Cardiac muscle cell (in vitro differentiated cells and primary cell): Measurements from ENCODE around the gene SCN5A. TPM values are rescaled to one million over a fixed set of nuclear protein-coding genes. Genes with fewer than 3 reads are reported as not detected.

Source experiments
- DNase-seq, 2 donors: peaks; one replicate each; pipeline versions ENCODE4 v3.0.0 to v3.0.0-alpha.2; 2010 to 2017; ENCODE audit warnings: low read depth in 1 of 2, low spot score in 1 of 2
- H3K27ac ChIP-seq: fragments of 200-600 bp; sonication (generic); 2 replicates; pipeline ENCODE4 v1.5.1; 2016
- H3K27me3 ChIP-seq: fragments of 200-600 bp; sonication (generic); 2 replicates; pipeline ENCODE4 v1.6.0; 2016; ENCODE audit warnings: control low read depth
- H3K36me3 ChIP-seq: fragments of 200-600 bp; sonication (generic); 2 replicates; pipeline ENCODE4 v1.5.1; 2016; ENCODE audit warnings: control low read depth
- H3K4me1 ChIP-seq: fragments of 200-600 bp; sonication (generic); 2 replicates; pipeline ENCODE4 v1.8.1; 2017; ENCODE audit warnings: low read depth, mild to moderate bottlenecking, mixed run types
- H3K4me3 ChIP-seq: fragments of 200-600 bp; sonication (generic); 2 replicates; pipeline ENCODE4 v1.5.1; 2016; ENCODE audit warnings: mild to moderate bottlenecking
- H3K9me3 ChIP-seq: fragments of 200-600 bp; sonication (generic); 2 replicates; pipeline ENCODE4 v1.5.1; 2017; ENCODE audit warnings: low read depth, mild to moderate bottlenecking, control low read depth
- polyA plus RNA-seq: library from polyadenylated mRNA; unstranded; fragments of >200 nt; fragmentation: Nextera tagmentation; extraction: Ambion mirVana; gene quantifications from 2 replicates; pipeline ENCODE4 v1.2.1, GENCODE V29; 2016
- total RNA-seq: library from RNA; depleted of rRNA; stranded (reverse); fragments of >200 nt; gene quantifications from 2 replicates; pipeline ENCODE4 v1.2.3, GENCODE V29; 2016
- TF ChIP-seq, protein P1 (sequence below): IDR thresholded peaks from 2 replicates; pipeline ENCODE4 v1.5.1; 2012; ENCODE audit warnings: low read depth, mild to moderate bottlenecking, low read length

The SCN5A gene
- total and polyA plus RNA-seq, 2 experiments from 2014 or later = 3.1 to 9.3 TPM

DNA sequence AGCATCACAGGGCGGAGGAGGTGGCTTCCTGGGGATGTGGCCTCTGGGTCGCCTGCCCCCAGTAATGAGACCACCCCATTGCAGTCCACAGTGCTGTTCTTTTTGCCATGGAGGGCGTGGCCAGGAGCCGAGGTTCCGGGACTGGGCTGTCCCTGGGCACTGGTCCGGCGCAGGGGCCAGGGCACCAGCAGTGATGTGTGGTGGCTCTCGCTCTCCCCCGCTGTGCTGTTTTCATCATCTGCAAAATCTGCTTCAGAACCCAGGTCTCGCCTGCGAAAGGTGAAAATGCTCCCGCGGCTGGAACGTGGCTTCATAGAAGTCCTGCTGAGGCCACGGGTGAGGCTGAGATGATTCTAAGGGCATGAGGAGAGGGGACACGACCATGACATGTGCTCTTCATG is 45.8 kb downstream of the SCN5A start:
- Histone ChIP-seq H3K9me3 (no peaks in the 10 kb centered on the region), H3K4me3 (no peak overlapping the region), H3K36me3 (no peaks in the 10 kb centered on the region), H3K27me3 (no peaks in the 10 kb centered on the region), H3K27ac (no peak overlapping the region), H3K4me1 (no peaks in the 10 kb centered on the region)
- TF ChIP-seq, protein P1, sequence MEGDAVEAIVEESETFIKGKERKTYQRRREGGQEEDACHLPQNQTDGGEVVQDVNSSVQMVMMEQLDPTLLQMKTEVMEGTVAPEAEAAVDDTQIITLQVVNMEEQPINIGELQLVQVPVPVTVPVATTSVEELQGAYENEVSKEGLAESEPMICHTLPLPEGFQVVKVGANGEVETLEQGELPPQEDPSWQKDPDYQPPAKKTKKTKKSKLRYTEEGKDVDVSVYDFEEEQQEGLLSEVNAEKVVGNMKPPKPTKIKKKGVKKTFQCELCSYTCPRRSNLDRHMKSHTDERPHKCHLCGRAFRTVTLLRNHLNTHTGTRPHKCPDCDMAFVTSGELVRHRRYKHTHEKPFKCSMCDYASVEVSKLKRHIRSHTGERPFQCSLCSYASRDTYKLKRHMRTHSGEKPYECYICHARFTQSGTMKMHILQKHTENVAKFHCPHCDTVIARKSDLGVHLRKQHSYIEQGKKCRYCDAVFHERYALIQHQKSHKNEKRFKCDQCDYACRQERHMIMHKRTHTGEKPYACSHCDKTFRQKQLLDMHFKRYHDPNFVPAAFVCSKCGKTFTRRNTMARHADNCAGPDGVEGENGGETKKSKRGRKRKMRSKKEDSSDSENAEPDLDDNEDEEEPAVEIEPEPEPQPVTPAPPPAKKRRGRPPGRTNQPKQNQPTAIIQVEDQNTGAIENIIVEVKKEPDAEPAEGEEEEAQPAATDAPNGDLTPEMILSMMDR = no peak
- no peak for DNase-seq

DNA sequence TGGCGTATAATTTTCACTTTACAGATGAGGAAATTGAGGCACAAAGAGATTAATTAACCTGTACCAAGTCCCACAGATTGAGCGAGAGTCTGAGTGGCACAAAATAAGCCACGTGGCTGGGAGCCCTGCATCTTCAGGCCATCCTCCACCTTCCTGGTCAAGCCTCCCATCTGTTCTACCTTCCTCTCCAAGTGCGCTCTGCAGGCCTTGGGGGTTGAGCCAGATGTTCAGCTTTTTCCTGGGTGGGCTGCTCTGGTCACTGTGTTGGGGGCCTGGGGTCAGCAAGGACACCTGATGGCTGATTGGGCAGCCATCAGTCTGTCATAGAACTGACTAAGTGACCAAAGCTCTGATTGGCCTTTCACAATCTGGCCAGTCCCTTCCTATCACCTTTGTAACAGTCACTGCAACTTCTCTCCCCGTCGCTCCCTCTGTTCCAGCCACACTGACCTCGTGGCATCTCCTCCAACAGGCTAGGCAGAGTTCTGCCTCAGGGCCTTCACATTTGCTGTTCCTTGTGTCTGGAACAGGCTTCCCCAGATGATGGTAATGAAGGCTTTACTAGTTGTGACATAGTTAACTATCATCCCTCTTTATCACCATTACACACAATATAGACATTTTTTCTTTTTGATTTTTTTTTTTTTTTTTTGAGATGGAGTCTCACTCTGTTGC is 46.8 kb downstream of the SCN5A start:
- DNase-seq = no peak

DNA sequence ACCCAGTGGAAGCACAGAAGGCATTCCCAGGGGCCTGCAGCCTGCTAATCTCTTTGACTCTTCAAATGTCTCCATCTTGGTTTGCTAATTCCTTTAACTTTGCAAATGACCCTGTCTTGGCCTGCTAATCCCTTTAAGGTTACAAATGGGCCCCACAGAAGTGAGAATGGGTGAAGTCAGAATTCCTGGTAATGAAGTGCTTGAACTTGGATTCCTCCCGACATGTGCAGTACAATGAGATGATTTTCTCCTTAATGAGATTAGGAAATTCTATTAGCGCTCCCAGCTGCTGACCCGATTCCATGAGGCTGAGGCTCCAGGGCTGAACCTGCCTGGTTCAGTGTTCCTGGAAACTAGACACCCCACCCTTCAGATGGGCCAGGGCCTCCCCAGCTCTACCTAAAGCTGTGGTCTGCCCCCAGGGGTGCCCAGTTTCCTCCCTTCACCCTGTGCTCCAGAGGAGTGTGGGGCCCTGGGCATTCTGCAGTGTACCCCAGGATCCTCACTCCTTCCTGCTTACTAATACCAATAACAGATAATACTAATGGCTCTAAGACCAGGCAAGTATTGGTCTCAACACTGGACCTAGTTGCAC is 47.4 kb downstream of the SCN5A start:
- no peaks in the 10 kb centered on the region for H3K9me3 ChIP-seq
- H3K27ac ChIP-seq = no peak overlapping the region
- no peaks in the 10 kb centered on the region for H3K36me3 ChIP-seq
- no peaks in the 10 kb centered on the region for H3K27me3 ChIP-seq
- H3K4me1 ChIP-seq = no peaks in the 10 kb centered on the region
- TF ChIP-seq, protein P1 = no peak
- H3K4me3 ChIP-seq = no peak overlapping the region
- no peak for DNase-seq

More for the DNA sequence above, 46.8 kb downstream of the SCN5A start:
- Histone ChIP-seq H3K27me3 (no peaks in the 10 kb centered on the region), H3K4me3 (no peak overlapping the region), H3K9me3 (no peaks in the 10 kb centered on the region), H3K36me3 (no peaks in the 10 kb centered on the region), H3K27ac (no peak overlapping the region), H3K4me1 (no peaks in the 10 kb centered on the region)
- TF ChIP-seq, protein P1 = no peak

DNA sequence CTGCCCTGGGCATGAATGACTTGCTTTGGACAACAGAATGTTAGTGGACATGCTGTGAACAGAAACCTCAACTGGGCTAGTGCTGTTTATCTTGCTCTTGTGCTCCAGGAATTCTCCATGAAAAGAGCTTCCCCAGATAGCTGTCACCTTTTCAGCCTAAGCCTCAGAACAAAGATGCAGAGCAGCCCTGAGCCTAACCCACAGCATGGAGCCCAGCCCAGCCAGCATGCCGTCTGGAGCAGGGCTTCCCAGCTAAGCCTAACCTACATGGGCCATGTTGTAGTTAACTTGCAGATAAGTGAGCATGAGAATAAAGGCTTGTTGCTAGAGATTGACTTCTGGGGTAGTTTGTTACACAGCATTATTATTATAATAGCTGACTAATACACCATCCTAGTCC is 48.9 kb downstream of the SCN5A start:
- no peaks in the 10 kb centered on the region for H3K36me3 ChIP-seq
- TF ChIP-seq, protein P1 = no peak
- H3K27ac ChIP-seq = no peak overlapping the region
- H3K9me3 ChIP-seq = no peaks in the 10 kb centered on the region
- H3K4me1 ChIP-seq = no peaks in the 10 kb centered on the region
- no peak overlapping the region for H3K4me3 ChIP-seq
- DNase-seq = no peak
- no peaks in the 10 kb centered on the region for H3K27me3 ChIP-seq

DNA sequence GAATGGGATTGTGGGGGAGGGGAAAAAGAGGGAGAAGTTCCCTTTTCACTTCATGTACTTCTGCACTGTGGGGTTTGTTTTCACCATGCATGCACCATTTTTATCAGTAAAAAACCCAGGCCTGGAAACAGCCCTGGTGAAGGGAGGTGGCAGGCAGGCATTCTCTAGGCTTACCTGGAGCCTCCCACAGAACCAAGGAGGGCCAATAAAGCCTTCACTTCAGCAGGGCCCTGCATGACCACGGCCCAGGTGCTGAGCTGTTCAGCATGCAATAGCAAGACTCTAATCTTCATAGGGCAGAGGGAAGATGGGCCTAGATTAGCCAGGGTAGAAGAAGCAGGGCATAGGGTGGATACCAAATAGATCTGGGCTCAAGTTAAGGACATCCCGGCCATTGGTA is 49.6 kb downstream of the SCN5A start:
- H3K27ac ChIP-seq = no peak overlapping the region

More for the DNA sequence above, 49.6 kb downstream of the SCN5A start:
- TF ChIP-seq, protein P1 = no peak
- no peaks in the 10 kb centered on the region for H3K4me1 ChIP-seq
- H3K27me3 ChIP-seq = no peaks in the 10 kb centered on the region
- no peak overlapping the region for H3K4me3 ChIP-seq
- no peaks in the 10 kb centered on the region for H3K36me3 ChIP-seq
- no peak for DNase-seq
- no peaks in the 10 kb centered on the region for H3K9me3 ChIP-seq
